ENCODE results near the gene SENP1. TPM values are rescaled to one million over a fixed set of nuclear protein-coding genes. Genes with fewer than 3 reads are reported as not detected.

SENP1 gene
- total RNA-seq, 1 donor from 2014 or later: 24.2 TPM

DNA sequence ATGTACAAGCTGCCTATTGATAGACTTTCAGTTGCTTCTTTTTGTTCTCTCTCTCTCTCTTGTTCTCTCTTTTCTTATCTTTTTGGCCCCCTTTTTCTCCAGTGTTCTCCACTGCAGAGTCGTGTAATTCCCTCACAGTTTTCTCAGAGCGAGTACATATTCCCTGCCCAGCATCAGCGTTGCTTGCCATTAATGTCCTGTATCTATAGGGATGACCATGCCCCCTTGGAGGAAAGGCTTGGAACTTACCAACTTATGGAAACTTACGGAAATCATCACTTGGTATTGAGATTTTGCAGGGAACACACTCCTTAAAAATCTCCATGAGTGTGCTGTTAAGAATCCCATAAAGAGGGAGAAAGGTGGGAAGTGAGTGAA lies 87.3 kb downstream of the SENP1 start:
- Mint-ChIP-seq H3K4me3 (ENCODE audit: unreplicated experiment) (no peak overlapping the region), H3K27ac (ENCODE audit: unreplicated experiment) (no peak overlapping the region), H3K4me1 (ENCODE audit: low read depth, unreplicated experiment) (peaks cover 2% of the 10 kb centered on the region), H3K9me3 (ENCODE audit: unreplicated experiment) (peaks cover 6% of the 10 kb centered on the region), H3K36me3 (ENCODE audit: unreplicated experiment) (no peaks in the 10 kb centered on the region), H3K27me3 (ENCODE audit: unreplicated experiment) (peaks cover 24% of the 10 kb centered on the region)
- no peak for DNase-seq
- TF ChIP-seq, protein P1, sequence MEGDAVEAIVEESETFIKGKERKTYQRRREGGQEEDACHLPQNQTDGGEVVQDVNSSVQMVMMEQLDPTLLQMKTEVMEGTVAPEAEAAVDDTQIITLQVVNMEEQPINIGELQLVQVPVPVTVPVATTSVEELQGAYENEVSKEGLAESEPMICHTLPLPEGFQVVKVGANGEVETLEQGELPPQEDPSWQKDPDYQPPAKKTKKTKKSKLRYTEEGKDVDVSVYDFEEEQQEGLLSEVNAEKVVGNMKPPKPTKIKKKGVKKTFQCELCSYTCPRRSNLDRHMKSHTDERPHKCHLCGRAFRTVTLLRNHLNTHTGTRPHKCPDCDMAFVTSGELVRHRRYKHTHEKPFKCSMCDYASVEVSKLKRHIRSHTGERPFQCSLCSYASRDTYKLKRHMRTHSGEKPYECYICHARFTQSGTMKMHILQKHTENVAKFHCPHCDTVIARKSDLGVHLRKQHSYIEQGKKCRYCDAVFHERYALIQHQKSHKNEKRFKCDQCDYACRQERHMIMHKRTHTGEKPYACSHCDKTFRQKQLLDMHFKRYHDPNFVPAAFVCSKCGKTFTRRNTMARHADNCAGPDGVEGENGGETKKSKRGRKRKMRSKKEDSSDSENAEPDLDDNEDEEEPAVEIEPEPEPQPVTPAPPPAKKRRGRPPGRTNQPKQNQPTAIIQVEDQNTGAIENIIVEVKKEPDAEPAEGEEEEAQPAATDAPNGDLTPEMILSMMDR (IDR thresholded peaks at IDR 0.05; ENCODE audit: partially characterized antibody, unreplicated experiment): no peak

DNA sequence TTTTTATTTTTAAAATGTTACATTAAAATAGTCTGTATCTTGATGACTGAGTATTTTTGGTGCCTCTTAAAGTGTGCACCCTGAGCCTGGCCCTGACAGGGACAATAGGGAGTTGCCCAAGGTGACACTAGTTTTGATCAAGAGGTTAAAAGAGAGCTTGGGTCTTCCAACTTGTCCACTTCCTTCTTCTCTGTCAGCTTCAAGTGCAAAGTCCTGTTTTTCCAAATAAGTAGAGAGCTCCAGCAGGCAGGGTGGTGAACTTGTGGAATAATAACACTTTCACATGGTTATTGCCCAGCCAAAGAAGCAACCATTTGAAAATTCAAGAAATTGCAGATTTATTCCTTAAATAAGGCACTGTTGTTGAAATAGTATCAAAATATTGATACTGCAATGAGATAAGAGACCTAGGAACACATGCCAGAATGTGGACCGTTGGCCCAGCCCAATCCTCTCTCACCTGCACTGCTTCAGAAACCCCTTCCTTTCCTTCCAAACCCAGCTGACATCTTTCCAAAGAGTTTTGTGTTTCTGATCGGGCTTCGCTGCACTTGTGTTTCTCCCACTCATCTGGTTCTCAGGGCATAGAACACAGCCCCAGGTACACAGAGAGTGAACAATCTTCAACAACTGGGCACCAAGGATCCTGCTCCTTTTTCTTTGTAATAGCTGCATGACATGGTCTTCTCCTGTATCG lies 87.8 kb downstream of the SENP1 start:
- H3K4me3 Mint-ChIP-seq (ENCODE audit: unreplicated experiment): no peak overlapping the region
- H3K27ac Mint-ChIP-seq (ENCODE audit: unreplicated experiment): no peak overlapping the region
- DNase-seq: no peak
- no peaks in the 10 kb centered on the region for H3K36me3 Mint-ChIP-seq (ENCODE audit: unreplicated experiment)
- no peaks in the 10 kb centered on the region for H3K4me1 Mint-ChIP-seq (ENCODE audit: low read depth, unreplicated experiment)
- H3K27me3 Mint-ChIP-seq (ENCODE audit: unreplicated experiment): peaks cover 25% of the 10 kb centered on the region
- H3K9me3 Mint-ChIP-seq (ENCODE audit: unreplicated experiment): peaks cover 6% of the 10 kb centered on the region
- TF ChIP-seq, protein P1 (IDR thresholded peaks at IDR 0.05; ENCODE audit: partially characterized antibody, unreplicated experiment): no peak

DNA sequence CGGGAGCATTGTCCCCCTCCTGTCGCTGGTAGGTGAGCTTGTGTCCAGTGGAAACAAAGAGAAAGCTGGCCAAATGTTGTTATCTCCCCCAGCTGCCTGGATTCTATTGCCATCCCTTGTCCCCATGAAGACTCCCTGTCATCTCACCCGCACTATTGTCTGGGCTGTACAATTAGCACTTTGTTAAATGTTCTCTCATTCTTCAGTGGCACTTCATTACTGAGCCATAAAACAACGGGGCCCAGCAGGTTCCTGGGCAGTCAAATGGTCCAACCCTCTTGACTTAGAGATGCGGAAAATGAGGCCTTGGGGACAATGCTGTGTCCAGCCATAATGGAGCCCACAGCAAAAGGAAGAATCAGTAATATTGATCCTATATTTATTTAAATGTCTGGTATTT lies 88.4 kb downstream of the SENP1 start:
- H3K27ac Mint-ChIP-seq (ENCODE audit: unreplicated experiment): no peak overlapping the region
- H3K9me3 Mint-ChIP-seq (ENCODE audit: unreplicated experiment): peaks cover 6% of the 10 kb centered on the region
- TF ChIP-seq, protein P1 (IDR thresholded peaks at IDR 0.05; ENCODE audit: partially characterized antibody, unreplicated experiment): no peak
- DNase-seq: no peak
- H3K4me3 Mint-ChIP-seq (ENCODE audit: unreplicated experiment): no peak overlapping the region
- peaks cover 27% of the 10 kb centered on the region for H3K27me3 Mint-ChIP-seq (ENCODE audit: unreplicated experiment)
- H3K36me3 Mint-ChIP-seq (ENCODE audit: unreplicated experiment): no peaks in the 10 kb centered on the region
- H3K4me1 Mint-ChIP-seq (ENCODE audit: low read depth, unreplicated experiment): no peaks in the 10 kb centered on the region

DNA sequence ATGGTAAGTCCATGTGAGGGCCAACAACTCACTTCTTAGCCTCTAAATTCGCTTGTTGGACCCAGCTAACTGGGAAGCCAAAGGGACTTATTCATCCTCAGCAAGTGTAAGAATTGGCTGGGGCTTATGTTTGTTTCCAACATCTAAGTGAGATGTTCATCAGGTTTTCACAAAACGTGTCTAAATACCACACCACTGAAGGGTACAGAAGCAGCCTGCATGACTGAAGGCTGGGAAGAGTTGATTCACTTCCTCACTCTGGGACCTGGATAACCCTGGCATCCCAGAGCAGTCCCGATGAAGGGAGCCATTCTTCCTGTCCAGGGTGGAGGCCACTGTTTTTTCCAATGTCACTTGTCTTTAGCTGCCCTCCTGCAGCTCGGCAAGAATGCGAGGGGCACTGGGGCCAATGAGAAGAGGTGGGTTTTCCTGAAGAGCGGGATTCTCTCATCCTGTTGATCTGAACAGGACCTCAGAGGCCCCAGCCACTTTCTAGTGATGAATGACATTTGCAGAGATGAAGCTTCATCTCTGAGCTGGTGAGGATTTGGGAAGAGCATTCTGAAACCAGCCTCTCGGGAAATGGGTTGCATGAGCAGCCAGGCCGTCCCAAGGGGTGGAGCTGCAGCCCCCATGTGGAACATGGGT lies 89.4 kb downstream of the SENP1 start:
- no peak overlapping the region for H3K27ac Mint-ChIP-seq (ENCODE audit: unreplicated experiment)

More for the DNA sequence above, 89.4 kb downstream of the SENP1 start:
- peaks cover 2% of the 10 kb centered on the region for H3K9me3 Mint-ChIP-seq (ENCODE audit: unreplicated experiment)
- H3K4me3 Mint-ChIP-seq (ENCODE audit: unreplicated experiment): no peak overlapping the region
- TF ChIP-seq, protein P1 (IDR thresholded peaks at IDR 0.05; ENCODE audit: partially characterized antibody, unreplicated experiment): no peak
- no peaks in the 10 kb centered on the region for H3K4me1 Mint-ChIP-seq (ENCODE audit: low read depth, unreplicated experiment)
- no peaks in the 10 kb centered on the region for H3K36me3 Mint-ChIP-seq (ENCODE audit: unreplicated experiment)
- no peak for DNase-seq
- H3K27me3 Mint-ChIP-seq (ENCODE audit: unreplicated experiment): peaks cover 25% of the 10 kb centered on the region
